Esophagus squamous epithelium (tissue), 5 donors: ENCODE results near the gene BTBD10. TPM values are rescaled to one million over a fixed set of nuclear protein-coding genes. Genes with fewer than 3 reads are reported as not detected.

ENCODE experiments used
- DNase-seq: peaks from one replicate; lab custom pipeline; 2025; lab: John Stamatoyannopoulos, UW
- H3K27ac ChIP-seq, 4 donors: fragments of 200-600 bp; sonication (generic); one replicate each; pipeline ENCODE4 v1.5.1; 2016 to 2019; ENCODE audit warnings: mild to moderate bottlenecking in 1 of 4
- H3K27me3 ChIP-seq, 4 donors: fragments of 200-600 bp; sonication (generic); 1 replicate in 3 of 4; 2 replicates in 1 of 4; pipeline versions ENCODE4 v1.5.1 to v1.6.0; 2017 to 2021; ENCODE audit warnings: antibody characterized with exemption in 1 of 4
- H3K36me3 ChIP-seq, 3 donors: fragments of 200-600 bp; sonication (generic); one replicate each; pipeline ENCODE4 v1.5.1; 2016 to 2019
- H3K4me1 ChIP-seq, 3 donors: fragments of 200-600 bp; sonication (generic); one replicate each; pipeline ENCODE4 v1.5.1; 2017 to 2019
- H3K4me3 ChIP-seq, 4 donors: fragments of 200-600 bp; sonication (generic); 1 replicate in 3 of 4; 2 replicates in 1 of 4; pipeline ENCODE4 v1.5.1; 2016 to 2019; ENCODE audit warnings: mild to moderate bottlenecking in 2 of 4, moderate library complexity in 1 of 4
- H3K9me3 ChIP-seq, 3 donors: fragments of 200-600 bp; sonication (generic); one replicate each; pipeline ENCODE4 v1.5.1; 2016 to 2019
- POLR2A ChIP-seq, 4 donors: fragments of 450-650 bp; IDR thresholded peaks; one replicate each; pipeline ENCODE4 v1.6.1; 2017; ENCODE audit warnings: antibody characterized with exemption in 4 of 4, mild to moderate bottlenecking in 4 of 4, moderate library complexity in 3 of 4
- WGBS, 2 donors: methylation state at CpG; one replicate each; pipeline ENCODE4 v1.1.5; 2018; 5-methylcytosine and 5-hydroxymethylcytosine counted together
- intact Hi-C: fragments of 100-400 bp; cut with DNase I; formaldehyde crosslinking; loops from one replicate; pipeline ENCODE4 v1.15.0; 2022
- total RNA-seq, 4 donors: library from RNA; depleted of rRNA; stranded (reverse); fragments of >200 nt; gene quantifications; one replicate each; pipeline ENCODE4 v1.1.0, GENCODE V29; 2016
- TF ChIP-seq, protein P1 (sequence below), 6 experiments: fragments of 450-650 bp in 4 of 6; fragments of 200-600 bp in 2 of 6; sonication (generic) in 2 of 6; IDR thresholded peaks; one replicate each; pipeline ENCODE4 v1.5.1; 2016 to 2019; ENCODE audit warnings: antibody characterized with exemption in 6 of 6, mild to moderate bottlenecking in 4 of 6, moderate library complexity in 4 of 6
- donor health status: DM: yes; HTN: yes; CAD: no.

The BTBD10 gene
- total RNA-seq, 4 donors from 2014 or later: 45.3 to 56.7 (median 54.0) TPM

DNA sequence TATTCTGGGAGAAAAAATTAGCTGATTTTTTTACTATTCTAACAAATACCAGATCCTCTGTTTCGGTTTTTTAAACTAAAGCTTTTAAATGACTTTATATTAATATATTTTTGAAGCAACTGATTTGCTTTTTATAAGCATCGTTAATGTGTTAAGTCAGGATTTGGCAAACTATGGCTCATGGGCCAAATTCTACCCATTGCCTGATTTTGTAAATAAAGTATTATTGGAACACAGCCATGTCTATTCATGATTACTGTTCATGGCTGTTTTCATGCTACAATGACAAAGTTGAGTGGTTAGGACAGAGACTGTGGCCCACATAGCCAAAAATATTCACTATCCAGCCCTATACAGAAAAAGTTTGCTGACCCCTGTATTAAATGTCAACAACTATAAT lies 29.6 kb downstream of the BTBD10 start:
- intact Hi-C loops: no loop called here
- Histone ChIP-seq H3K27ac (no peak overlapping the region), H3K36me3 (no peaks in the 10 kb centered on the region), H3K4me3 (no peak overlapping the region), H3K4me1 (peaks cover 0 to 28% (median 0%) of the 10 kb centered on the region in 3 donors), H3K27me3 (no peaks in the 10 kb centered on the region), H3K9me3 (peaks cover 0 to 6% (median 0%) of the 10 kb centered on the region in 3 donors)
- WGBS, 2 donors: 83 to 88% methylated on average over 2 of the region's 2 CpGs
- no peak for DNase-seq
- TF ChIP-seq POLR2A (IDR thresholded peaks at IDR 0.05): no peak
- TF ChIP-seq, protein P1, sequence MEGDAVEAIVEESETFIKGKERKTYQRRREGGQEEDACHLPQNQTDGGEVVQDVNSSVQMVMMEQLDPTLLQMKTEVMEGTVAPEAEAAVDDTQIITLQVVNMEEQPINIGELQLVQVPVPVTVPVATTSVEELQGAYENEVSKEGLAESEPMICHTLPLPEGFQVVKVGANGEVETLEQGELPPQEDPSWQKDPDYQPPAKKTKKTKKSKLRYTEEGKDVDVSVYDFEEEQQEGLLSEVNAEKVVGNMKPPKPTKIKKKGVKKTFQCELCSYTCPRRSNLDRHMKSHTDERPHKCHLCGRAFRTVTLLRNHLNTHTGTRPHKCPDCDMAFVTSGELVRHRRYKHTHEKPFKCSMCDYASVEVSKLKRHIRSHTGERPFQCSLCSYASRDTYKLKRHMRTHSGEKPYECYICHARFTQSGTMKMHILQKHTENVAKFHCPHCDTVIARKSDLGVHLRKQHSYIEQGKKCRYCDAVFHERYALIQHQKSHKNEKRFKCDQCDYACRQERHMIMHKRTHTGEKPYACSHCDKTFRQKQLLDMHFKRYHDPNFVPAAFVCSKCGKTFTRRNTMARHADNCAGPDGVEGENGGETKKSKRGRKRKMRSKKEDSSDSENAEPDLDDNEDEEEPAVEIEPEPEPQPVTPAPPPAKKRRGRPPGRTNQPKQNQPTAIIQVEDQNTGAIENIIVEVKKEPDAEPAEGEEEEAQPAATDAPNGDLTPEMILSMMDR (IDR thresholded peaks at IDR 0.05): no peak

- WGBS, 2 donors: 86 to 100% methylated on average over 3 of the region's 3 CpGs
- Histone ChIP-seq H3K4me3 (no peak overlapping the region), H3K36me3 (no peaks in the 10 kb centered on the region), H3K9me3 (peaks cover 0 to 17% (median 3%) of the 10 kb centered on the region in 3 donors), H3K27me3 (no peaks in the 10 kb centered on the region), H3K27ac (no peak overlapping the region), H3K4me1 (peaks cover 0 to 19% (median 0%) of the 10 kb centered on the region in 3 donors)
- no peak for DNase-seq
- intact Hi-C loops: no loop called here
- TF ChIP-seq POLR2A (IDR thresholded peaks at IDR 0.05): no peak
- TF ChIP-seq, protein P1 (IDR thresholded peaks at IDR 0.05): no peak
These were observed 33.2 kb downstream of the BTBD10 start for GRCh38 chr11:13429836-13430235.

- intact Hi-C loops: no loop called here
- no peaks in the 10 kb centered on the region for H3K36me3 ChIP-seq
These were observed 33.7 kb downstream of the BTBD10 start for GRCh38 chr11:13429288-13429687.

GRCh38 chr11:13427440-13427839 lies 35.6 kb downstream of the BTBD10 start:
- no peak for DNase-seq
- H3K27ac ChIP-seq: no peak overlapping the region
- no peaks in the 10 kb centered on the region for H3K36me3 ChIP-seq
- H3K9me3 ChIP-seq: peaks cover 0 to 17% (median 3%) of the 10 kb centered on the region in 3 donors
- H3K4me1 ChIP-seq: peaks cover 0 to 7% (median 3%) of the 10 kb centered on the region in 3 donors
- H3K4me3 ChIP-seq: no peak overlapping the region
- no peak for TF ChIP-seq POLR2A (IDR thresholded peaks at IDR 0.05)
- TF ChIP-seq, protein P1 (IDR thresholded peaks at IDR 0.05): no peak
- H3K27me3 ChIP-seq: no peaks in the 10 kb centered on the region
- intact Hi-C loops: no loop called here

More at GRCh38 chr11:13429288-13429687, 33.7 kb downstream of the BTBD10 start:
- Histone ChIP-seq H3K9me3 (peaks cover 0 to 17% (median 3%) of the 10 kb centered on the region in 3 donors), H3K27ac (no peak overlapping the region), H3K4me1 (peaks cover 0 to 17% (median under 1%) of the 10 kb centered on the region in 3 donors), H3K4me3 (no peak overlapping the region), H3K27me3 (no peaks in the 10 kb centered on the region)
- no peak for TF ChIP-seq POLR2A (IDR thresholded peaks at IDR 0.05)
- TF ChIP-seq, protein P1 (IDR thresholded peaks at IDR 0.05): no peak
- 0 to 96% methylated on average over 1 of the region's 1 CpG for WGBS, 2 donors
- no peak for DNase-seq

DNA sequence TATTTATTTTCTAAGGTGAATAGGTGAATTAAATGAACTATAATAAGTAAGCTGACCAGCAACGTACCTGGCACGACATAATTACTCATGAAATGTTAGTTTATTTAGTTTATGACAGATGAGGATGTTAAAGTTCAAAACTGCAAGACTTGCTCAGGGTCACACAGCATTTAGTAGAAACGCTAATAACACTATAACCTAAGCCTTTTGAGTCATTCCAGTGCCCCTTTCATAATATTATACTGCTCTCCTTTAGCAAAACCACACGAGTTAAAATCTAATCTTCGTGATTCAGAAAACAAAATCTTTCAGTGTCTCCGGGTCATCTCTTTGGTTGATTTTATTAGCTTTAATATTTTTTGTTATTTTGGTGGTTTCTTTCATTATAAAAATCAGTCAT lies 39.6 kb downstream of the BTBD10 start:
- WGBS, 2 donors: 82 to 88% methylated on average over 6 of the region's 6 CpGs
- H3K4me3 ChIP-seq: no peak overlapping the region
- H3K36me3 ChIP-seq: peaks cover 0 to 14% (median 0%) of the 10 kb centered on the region in 3 donors
- DNase-seq: no peak
- peaks cover 0 to 10% (median 3%) of the 10 kb centered on the region in 3 donors for H3K9me3 ChIP-seq
- TF ChIP-seq, protein P1 (IDR thresholded peaks at IDR 0.05): no peak
- TF ChIP-seq POLR2A (IDR thresholded peaks at IDR 0.05): no peak
- intact Hi-C loops: no loop called here
- no peaks in the 10 kb centered on the region for H3K27me3 ChIP-seq
- no peak overlapping the region for H3K27ac ChIP-seq
- H3K4me1 ChIP-seq: peaks cover 0 to 7% (median 3%) of the 10 kb centered on the region in 3 donors
